HL-60 (cell line): ENCODE results near the gene LTBR.

Experiments used
- DNase-seq, 2 experiments: peaks; one replicate each; pipeline ENCODE4 v3.0.0-alpha.2; 2010 to 2020; ENCODE audit warnings: low read depth in 1 of 2, low spot score in 1 of 2
- H3K27ac ChIP-seq: fragments of 250-450 bp; sonication (Bioruptor Pico); replicated peaks from 2 replicates; pipeline ENCODE4 v1.5.1; 2020; ENCODE audit warnings: mild to moderate bottlenecking, moderate library complexity
- H3K27me3 ChIP-seq: fragments of 250-450 bp; sonication (Bioruptor Pico); 2 replicates; pipeline ENCODE4 v1.5.1; 2021; ENCODE audit warnings: mild to moderate bottlenecking, moderate library complexity; ENCODE audit not compliant: insufficient read depth, poor library complexity, severe bottlenecking
- H3K4me3 ChIP-seq: replicated peaks from 2 replicates; pipeline ENCODE4 v1.5.1; 2011; ENCODE audit warnings: mild to moderate bottlenecking, control low read depth, low read length; ENCODE audit not compliant: insufficient read depth
- CTCF ChIP-seq: IDR thresholded peaks from one replicate; pipeline ENCODE4 v1.5.1; 2011; ENCODE audit warnings: low read length, control low read depth, inconsistent platforms; ENCODE audit not compliant: insufficient read depth
- GABPA ChIP-seq: IDR thresholded peaks from 2 replicates; pipeline ENCODE4 v1.6.1; 2012; ENCODE audit warnings: low read depth
- POLR2AphosphoS5 ChIP-seq: IDR thresholded peaks from 2 replicates; pipeline ENCODE4 v1.6.1; 2012; ENCODE audit warnings: low read depth
- REST ChIP-seq: IDR thresholded peaks from 2 replicates; pipeline ENCODE4 v1.6.1; 2012; ENCODE audit warnings: low read depth; ENCODE audit not compliant: insufficient replicate concordance
- SPI1 ChIP-seq: IDR thresholded peaks from 2 replicates; pipeline ENCODE4 v1.6.1; 2012; ENCODE audit warnings: low read depth, mild to moderate bottlenecking, borderline replicate concordance

LTBR gene

GRCh38 chr12:6367969-6368892, 15.7 kb upstream of the LTBR start:
- peak overlapping the region; percentile 73 for H3K27ac ChIP-seq
- H3K27me3 ChIP-seq, result no peaks in the 10 kb centered on the region
- no peak overlapping the region for H3K4me3 ChIP-seq
- DNase-seq, result peak in 1 of 2 experiments; percentile 90
- TF ChIP-seq REST (no peak), GABPA (0 out of 2 replicates have a peak, but pooled peaks have one; percentile 27), POLR2AphosphoS5 (no peak), SPI1 (no peak), CTCF (no peak)

GRCh38 chr12:6368906-6369525, 14.9 kb upstream of the LTBR start:
- TF ChIP-seq CTCF (no peak), POLR2AphosphoS5 (no peak), SPI1 (no peak), GABPA (no peak), REST (no peak)
- peak overlapping the region; percentile 73 for H3K27ac ChIP-seq
- no peaks in the 10 kb centered on the region for H3K27me3 ChIP-seq
- H3K4me3 ChIP-seq, result no peak overlapping the region
- no peak for DNase-seq

- no peak for TF ChIP-seq REST
- no peak for TF ChIP-seq SPI1
- TF ChIP-seq GABPA, result no peak
- no peak for TF ChIP-seq POLR2AphosphoS5
- no peak for TF ChIP-seq CTCF
- no peaks in the 10 kb centered on the region for H3K27me3 ChIP-seq
- H3K4me3 ChIP-seq, result no peak overlapping the region
- H3K27ac ChIP-seq, result no peak overlapping the region
- no peak for DNase-seq
These were observed 13.9 kb upstream of the LTBR start for GRCh38 chr12:6369916-6370575.
